ENCODE results near the gene NEDD9.

NEDD9 gene

DNA sequence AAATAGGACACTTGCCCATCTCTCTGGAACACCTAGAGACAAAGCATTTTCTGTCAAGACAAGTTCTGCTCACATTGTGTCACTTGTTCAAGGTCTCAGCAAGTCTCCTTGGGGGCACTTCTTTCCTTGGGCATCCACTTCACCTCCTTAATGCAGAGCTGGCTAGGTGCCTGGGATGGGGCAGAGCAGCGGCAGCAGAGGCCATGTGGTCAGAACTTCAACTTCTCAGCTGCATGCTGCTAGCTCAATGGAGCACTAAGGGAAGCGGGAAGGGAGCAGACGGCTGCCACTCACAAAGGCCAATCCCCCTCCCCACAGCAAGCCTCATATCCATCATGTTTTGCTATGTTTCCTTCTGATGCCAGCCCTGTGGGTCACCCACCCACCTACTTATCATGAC, 31.5 kb downstream of the NEDD9 start:
- no peak for DNase-seq (ENCODE audit: low spot score)

DNA sequence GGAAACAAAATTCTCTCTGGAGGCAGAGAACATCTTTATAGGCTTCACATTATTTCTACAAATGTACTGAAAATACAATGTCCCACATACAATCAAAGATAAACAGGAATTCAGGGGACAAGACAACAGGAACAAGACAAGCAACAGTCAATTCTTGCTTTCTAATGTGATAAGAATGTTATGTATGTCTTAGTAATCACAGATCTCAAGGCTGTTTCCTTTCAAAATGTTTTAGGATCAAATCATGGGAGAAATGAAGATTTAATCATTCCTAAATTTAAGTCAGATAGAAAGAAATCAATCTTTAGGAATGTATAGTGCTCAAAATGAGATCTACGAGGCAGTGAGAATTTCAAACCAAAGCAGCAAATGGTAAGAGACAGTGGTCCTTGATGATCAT, 32.1 kb downstream of the NEDD9 start:
- DNase-seq (ENCODE audit: low spot score) = peak; percentile 47

DNA sequence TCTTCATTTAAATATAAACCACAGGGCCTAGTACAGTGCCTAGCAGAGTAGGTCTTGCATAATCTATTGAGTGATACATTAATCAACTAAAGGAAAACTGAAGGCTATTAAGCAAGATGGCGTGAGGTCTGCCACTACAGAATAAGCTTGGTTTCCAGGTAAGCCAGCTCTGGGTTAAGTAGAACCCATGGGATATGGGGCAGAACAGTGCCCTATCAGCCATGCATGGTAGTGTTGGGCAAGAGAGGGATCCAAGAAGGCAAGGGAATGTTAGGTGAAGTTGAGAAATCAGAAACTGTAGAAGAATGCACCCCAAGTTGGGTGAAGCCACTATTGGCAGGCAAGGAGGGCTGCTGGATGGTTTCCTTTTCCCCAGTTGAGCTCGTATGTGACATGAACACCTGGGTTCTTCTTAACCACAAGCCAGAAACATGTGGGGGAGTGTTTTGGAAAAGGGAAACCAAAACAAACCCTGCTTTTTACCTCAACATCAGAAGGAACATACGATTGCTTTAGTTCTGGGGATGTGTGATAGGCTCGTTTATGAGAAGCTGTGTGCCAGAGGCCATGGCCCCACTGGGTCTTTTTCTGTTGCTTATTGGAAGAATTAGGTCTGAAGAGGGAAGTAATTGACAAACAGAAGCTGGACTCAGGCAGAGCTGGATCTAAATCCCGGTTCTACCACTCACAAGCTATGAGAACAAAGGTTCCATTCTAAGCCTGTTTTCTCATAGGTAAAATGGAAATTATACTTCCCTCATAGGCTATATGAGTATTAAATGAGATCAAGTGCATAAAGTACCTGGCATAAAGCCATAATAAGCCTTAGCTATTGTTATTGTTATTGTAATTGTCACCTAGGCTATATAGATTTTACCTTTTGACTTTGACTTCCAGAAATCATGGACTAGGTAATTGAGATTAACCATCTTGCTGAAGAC, 33.5 kb downstream of the NEDD9 start:
- no peak for DNase-seq (ENCODE audit: low spot score)

DNA sequence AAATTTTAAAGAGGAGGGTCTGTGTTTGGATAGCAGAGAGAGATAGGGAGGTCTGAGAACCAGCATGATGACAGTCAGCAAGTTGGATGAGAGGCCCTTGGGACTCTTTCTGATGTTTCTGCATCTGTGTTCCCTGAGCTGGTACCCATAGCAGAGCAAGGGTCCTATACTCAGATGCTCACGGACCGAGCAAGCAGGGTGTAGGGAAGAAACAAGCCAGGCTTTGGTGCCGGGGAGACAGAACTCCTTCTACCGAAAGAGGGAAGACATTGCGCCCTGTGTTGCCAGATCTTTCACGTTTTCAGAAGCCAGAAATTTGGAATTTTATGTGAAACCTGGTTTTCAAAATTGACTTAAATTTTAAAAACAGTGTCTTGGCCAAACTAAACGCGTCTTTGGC, 34.6 kb downstream of the NEDD9 start:
- no peak for DNase-seq (ENCODE audit: low spot score)

DNA sequence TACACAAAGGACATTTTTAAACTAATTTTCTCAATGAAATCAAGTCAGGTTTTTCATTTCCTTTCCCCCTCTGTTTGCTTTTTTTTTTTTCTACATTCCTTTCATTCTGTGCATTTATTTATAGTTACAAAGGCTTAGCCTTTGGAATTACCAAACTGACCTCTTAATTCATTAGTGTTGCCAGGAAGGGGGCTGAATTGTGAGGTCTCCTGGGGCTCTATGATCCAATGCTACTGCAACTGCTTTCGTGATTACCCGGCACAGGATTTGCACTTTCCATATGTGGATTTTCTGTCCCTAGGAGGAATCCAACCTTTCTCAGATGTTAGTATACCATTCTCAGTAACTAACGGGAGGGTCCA, 35.3 kb downstream of the NEDD9 start:
- DNase-seq (ENCODE audit: low spot score) = peak; percentile 81

DNA sequence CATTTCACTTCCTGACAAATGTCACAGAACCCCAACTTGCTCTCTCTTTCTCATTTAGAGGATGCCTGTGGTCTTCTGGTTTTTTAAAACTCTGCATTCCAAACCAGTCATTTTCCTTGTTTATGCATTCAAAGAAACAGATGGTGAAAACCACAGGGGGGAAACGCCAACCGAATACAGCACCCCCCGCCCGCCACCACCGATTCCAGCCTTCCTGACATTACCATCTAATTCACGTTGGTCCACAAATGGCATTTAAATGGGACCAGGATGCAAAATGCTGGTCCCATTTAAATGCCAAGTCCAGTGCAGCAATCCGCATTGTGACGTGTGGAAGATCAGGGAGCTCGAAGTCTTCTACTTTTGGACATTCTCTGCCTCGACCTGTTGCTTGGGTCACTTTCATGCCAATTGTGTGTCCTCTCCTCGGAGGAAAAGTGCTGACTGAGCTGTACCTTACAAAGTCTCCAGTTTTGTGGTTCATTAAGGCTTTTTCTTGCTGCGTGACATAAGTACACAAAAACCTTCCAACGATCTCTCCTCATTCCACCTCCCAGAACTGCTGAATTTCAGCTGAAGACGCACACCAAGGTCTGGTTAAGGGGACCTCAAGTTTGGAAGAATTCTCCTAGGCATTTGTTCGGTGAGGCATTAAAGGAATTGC, 35.8 kb downstream of the NEDD9 start:
- peak; percentile 67 for DNase-seq (ENCODE audit: low spot score)

DNA sequence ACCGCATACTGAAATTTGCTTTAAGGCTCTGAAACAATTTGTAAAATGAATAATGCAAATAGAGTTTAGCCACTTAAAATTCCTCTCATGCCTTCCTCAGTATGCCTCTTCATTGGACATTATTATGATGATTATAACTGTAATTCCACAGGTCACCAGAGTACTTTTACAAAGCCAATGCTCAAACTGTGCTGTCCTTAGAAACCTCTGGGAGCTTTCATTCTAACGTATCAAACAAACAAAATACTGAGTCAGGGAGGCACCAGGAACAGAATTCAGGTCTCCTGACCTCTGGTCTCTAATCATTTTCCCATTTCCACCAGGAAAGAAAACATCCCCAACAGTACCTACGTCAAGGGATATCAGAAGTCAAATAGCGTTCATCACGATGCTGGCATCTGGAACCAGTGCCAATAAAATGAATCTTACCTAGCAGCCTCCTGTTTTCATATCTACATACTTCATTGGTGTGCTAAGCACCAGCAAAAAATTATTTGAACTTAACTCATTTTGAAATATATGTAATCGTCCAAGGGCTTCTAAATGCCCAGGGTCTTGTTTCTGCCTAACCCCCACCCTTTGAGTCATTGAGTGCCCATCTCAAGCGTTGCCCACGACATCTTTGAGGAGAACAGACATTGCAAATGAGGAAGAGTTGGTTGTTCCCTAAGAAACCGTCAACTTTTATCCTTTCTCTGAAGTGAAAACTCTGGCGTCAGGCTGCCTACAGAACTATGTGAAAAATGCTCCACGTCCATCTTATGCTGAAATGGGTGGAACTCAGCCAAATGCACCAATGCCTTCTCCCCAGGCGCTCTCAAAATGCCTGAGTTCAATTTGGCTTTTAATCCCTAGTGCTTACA, 37.9 kb downstream of the NEDD9 start:
- DNase-seq (ENCODE audit: low spot score) = no peak

DNA sequence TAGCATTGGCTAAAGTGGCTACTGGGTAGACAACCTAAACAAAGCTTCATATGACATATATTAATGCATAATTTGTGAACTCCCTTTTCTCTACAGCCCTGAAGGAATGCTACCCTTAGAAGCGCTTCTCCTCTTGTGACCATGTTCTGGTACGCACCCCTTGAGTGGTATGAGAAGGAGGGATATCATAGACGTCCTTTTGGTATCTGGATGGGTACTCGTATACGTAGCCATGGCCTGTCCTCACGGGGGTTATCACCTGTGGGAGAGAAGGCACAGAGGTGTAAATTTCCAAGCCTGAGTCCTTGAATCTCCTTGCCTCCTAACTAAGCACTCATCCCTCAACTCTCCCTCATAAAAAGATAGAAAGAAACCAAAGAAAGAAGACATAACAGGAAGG, 39.0 kb downstream of the NEDD9 start:
- DNase-seq (ENCODE audit: low spot score) = no peak

DNA sequence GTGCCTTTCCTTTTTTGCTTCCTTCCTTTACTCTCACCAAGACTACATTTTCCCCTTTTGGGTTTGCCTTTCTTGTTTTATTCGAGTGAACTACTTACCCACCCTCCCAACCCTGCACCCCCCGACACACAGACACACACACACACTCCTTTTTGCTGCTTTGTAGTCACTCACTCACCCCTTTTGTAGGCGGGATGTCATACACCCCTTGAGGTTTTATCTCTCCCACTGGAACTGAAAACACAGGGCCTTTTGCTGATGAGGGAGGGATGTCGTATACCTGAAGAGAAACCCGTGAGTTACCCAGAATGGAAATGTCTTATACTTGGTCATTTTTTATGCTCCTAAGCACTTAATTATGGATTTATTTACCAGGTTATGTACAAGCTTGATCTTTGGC, 40.3 kb downstream of the NEDD9 start:
- no peak for DNase-seq (ENCODE audit: low spot score)

DNA sequence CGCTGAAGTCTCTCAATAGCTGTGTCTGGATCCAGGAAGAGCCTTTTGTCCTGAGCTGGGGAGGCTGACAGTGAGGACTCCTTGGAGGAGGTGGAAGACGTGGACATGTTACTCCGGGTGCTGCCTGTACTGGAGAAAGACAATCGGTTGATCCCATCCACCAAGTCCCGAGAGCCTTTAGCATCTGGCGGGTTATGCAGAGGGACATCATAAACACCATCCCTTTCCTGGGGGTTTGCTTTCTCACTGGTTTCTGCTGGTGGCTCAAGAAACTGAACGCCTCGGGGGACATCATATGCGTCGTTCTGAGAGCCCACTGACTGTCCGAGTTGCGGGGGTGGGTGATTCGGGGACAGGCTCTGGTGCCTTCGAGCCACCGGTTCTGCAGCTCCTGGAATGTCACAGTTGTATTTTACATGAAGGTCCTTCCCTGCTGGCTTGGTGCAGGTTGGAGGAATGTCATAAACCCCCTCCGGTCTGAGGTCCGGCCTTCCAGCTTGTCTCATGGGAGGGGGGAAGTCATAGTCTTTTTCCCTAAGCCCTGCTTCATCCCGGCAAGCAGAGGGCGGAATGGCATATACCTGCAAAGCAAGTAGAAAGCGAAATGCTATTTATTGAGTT, 41.7 kb downstream of the NEDD9 start:
- DNase-seq (ENCODE audit: low spot score) = no peak

DNA sequence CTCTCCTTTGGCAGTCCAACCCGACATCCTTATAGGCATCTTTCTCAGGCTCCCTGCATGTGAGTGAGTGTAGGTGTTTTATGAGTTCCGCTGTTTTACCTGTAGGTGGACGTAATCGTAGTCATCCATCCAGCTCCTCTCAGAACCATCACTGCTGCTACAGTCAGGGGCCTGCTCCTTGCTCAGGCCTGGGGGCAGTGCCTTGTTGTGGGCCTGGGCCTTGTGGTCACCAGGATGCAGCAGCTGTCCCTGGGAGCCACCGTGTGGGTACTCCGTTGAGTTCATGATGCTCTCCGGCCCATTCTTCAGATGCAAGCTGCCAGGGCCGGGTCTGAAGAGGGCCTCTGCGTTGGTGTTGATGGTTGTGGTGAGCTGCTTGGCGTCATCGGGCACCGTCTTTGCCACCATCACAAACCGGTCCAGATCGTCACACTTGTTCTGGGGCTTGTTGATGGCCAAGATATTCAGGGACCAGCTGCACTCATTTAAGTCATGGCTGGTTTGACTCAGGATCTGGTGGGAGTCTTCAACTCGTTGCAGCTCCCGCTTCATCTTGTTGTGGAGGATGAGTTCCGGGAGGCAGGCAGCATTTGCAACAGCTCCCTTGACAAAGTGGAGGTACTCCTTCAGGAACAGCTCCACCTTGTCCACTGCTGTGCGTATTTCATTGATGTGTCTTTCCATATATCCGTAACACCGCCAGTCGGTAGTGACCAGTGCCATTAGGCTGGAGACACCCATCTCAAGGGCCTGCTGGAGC, 42.4 kb downstream of the NEDD9 start:
- DNase-seq (ENCODE audit: low spot score) = no peak

DNA sequence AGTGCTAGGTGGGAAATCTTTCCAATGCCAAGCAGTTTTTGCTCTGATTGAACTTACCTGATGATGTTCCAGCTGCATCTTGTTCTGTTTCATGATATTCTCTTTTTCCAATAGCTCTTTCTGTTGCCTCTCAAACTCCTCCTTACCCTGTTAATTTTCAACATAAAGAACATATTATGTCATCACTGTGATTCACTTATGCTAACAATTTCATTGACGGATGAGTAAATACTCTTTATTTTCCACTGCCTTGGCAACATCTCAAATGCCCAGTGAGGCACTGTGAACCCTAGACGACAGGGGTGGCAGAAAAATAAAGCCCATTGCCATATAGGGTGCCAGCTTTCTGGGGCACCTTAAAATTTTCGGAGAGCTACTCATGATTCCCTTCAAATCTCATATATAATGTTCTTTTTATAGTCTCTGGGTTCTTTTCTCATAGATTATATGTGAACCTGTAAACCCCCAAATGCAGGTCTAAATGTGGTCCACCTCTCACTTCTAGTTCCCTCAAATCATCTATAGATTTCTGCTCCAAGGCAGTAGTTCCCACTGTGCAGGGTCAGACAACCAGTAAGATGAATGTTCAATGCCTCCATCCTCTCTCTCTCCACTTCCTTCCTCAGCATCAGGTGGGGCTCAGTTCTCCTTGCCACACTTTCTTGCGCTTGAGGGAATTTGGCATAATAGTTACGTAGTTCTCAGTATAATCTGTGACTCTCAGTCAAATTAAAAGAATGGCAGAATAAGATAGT, 44.1 kb downstream of the NEDD9 start:
- DNase-seq (ENCODE audit: low spot score) = no peak

DNA sequence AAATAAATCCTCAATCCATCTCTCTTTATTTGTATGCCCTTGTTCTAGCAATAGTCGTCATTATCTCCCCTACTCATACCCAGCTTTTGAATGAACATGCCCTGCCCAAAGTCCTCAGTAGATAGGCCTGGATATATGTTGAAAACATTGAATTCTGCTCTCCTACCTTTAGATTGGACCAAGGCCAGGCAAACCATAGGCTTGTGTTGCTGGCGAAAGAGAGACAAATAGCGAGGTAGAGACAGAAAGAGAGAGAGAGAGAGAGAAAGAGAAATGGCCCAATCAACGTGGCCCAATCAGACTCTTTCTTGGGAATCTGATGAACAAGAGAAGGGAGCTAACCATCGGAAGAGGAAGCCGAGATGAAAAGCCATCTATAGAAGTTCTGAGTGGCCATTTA, 45.2 kb downstream of the NEDD9 start:
- no peak for DNase-seq (ENCODE audit: low spot score)

DNA sequence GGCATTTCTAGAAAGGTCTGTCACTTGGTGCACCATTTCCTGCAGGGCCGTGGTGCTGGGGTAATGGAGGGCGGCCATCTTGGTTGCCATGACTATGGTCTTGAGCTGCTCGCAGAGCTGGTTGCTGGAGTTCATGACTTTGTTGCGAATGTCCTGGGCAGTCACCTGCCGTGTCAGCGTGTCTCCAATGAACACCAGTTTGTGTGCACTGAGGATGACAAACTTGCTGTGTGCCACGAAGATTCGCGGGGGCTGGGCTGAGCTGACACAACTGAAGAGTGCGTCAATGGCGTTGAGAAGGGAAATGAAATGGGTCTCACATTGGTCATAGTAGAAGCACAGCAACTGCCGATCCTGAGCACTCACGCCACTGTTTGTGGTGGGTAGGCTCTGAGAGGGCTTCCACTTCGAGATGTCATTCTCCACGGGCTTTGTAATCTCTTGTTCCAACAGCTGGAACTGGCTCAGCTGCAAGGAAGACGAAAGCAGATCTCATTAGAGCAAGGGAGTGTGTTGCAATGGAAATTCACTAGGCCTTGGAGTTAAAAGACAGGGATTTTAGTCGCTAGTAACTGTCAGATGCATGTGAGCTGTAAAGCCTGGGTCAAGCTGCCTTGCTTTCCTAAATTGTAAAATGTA, 47.1 kb downstream of the NEDD9 start:
- DNase-seq (ENCODE audit: low spot score) = no peak

DNA sequence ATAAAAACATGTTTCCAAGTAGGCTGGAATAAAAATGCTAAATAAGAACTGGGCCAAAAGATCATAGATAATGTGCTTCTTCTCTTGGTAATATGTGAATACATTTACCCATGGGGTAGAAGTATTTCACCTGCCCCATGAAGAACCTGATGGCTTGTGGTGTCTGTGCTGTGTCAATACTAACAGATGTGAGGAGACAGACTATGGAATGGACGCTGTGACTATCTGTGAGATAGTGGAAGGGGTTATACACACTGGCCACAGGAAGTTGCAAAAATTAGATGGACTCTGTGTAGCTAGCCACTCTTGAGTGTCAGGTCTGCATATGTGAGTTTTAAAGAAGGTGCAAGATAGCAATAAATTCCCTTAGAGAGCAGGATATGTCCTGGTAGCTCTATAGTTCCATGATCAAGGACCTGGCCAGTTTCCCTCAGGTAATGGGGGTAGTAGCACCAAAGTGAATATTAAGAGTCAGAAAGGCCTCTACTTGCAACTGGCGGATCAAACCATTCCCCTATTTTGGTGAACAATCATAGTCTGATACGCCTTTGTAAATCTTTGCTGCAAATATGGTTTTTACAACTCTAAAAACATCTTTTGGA, 48.6 kb downstream of the NEDD9 start:
- DNase-seq (ENCODE audit: low spot score) = no peak

DNA sequence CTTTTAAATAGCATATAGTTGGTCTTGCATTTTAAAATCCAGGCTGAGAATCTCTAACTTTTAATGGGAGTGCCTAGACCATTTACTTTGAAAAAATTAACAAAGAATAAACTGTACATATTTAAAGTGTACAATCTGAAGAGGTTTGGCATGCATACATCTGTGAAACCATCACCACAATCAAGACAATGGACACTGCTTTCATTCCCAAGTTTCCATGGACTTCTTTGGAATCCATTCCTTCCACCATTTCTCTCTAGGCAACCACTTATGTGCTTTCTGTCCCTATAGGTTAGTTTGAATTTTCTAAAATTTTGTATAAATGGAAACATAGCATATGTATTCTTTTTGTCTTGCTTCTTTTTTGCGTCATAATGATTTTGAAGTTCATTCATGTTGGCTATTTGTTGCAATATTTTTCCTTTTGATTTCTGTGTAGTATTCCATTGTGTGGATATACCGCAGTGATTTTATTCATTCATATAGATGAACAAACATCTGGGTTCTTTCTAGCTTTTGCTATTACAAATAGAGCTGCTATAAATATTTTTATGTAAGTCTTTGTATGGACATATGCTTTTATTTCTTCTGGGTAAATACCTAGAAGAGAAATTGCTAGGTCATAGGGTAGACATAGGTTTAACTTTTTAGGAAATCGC, 50.9 kb downstream of the NEDD9 start:
- DNase-seq (ENCODE audit: low spot score) = no peak

DNA sequence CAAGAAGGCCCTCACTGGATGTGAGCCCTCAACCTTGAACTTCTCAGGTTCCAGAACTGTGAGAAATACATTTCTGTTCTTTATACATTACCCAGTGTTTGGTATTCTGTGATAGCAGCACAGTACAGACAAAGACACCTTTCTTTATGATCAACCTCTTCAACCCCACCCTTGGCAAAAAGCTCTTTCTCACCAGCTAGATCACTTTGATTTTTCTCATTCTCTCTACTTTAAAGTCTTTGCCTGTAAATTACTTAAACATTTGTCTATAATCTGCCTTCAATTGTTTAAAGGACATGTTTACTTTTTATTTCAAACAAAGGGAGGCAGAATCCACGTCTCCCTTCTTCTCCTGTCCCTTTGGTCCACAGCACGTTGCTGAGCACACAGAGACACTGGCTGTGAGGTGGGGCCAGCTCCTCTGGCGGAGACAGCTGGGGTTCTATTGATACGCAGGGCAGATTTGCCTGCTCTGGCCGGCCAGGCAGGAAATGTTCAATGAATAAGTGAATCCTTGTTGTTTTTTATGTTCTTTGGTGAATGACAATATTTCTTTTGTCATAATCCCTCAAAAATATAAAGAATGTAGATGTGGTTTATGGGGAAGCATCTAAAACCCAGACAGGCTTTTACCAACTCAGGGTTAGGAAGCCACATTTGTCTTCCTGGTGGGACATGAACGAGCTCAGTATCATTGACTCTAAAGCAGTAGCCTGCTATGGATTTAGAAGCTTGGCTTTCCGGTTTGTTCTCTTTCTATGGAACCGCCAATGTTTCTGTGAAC, 52.9 kb downstream of the NEDD9 start:
- DNase-seq (ENCODE audit: low spot score) = peak; percentile 39

DNA sequence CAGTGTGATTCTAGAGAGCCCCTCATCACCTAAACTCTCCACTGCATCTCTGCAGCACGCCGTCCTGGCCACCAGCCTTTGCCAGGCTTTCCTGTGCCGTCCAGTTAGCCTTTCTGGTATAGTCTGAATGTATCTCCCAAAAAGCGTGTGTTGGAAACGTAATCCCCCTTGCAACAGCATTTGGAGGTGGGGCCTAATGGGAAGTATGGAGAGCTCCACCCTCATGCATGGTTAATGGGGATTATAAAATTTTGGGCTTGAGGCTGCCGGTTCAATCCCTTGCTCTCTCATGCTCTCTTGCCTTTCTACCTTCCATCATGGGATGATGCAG, 53.4 kb downstream of the NEDD9 start:
- no peak for DNase-seq (ENCODE audit: low spot score)

DNA sequence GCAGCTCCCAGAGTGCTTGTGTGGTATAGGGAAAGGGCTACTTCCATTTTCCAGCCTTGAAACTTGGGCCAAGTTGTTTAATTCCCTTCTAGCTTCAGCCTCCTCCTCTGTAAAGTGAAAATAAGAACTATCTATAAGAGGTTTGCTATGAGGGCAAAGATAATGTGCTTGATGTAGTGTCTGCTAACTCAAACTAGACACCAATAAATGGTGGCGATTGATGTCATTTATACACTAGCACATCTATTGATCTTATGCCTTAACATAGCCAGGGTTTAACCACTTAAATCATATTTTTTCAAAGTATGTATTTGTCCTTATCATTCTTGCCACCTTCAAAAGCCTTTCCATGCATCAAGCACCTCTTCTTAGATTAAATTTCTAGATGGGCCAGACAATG, 55.2 kb downstream of the NEDD9 start:
- DNase-seq (ENCODE audit: low spot score) = no peak
